Stimulated activated naive CD8-positive, alpha-beta T cell treated with anti-CD3 and anti-CD28 coated beads, Interleukin-15, Interleukin-2, amounts not matched to agents 100 ng/mL and 50 ng/mL, for 24 hours (primary cell): Measurements from ENCODE around the gene GALNT18.

ENCODE experiments used
- H3K27ac Mint-ChIP-seq: one replicate; pipeline ENCODE4 v1.8.0; 2021; ENCODE audit warnings: mild to moderate bottlenecking, mixed read lengths
- H3K27me3 Mint-ChIP-seq: one replicate; pipeline ENCODE4 v1.8.0; 2021; ENCODE audit warnings: mixed read lengths
- H3K36me3 Mint-ChIP-seq: one replicate; pipeline ENCODE4 v1.8.0; 2021; ENCODE audit warnings: low read depth, mixed read lengths
- H3K4me1 Mint-ChIP-seq: one replicate; pipeline ENCODE4 v1.8.0; 2021; ENCODE audit warnings: low read depth, mixed read lengths
- H3K4me3 Mint-ChIP-seq: one replicate; pipeline ENCODE4 v1.8.0; 2021; ENCODE audit warnings: mild to moderate bottlenecking, mixed read lengths
- H3K9me3 Mint-ChIP-seq: one replicate; pipeline ENCODE4 v1.8.0; 2021; ENCODE audit warnings: mixed read lengths

GALNT18 gene

GRCh38 chr11:11571893-11572292, 49.9 kb downstream of the GALNT18 start:
- peaks cover 4% of the 10 kb centered on the region for H3K4me1 Mint-ChIP-seq
- H3K27me3 Mint-ChIP-seq = peaks cover 6% of the 10 kb centered on the region
- no peaks in the 10 kb centered on the region for H3K9me3 Mint-ChIP-seq
- H3K27ac Mint-ChIP-seq = no peak overlapping the region
- no peaks in the 10 kb centered on the region for H3K36me3 Mint-ChIP-seq
- H3K4me3 Mint-ChIP-seq = no peak overlapping the region

GRCh38 chr11:11570823-11571222, 51.0 kb downstream of the GALNT18 start:
- Mint-ChIP-seq H3K4me1 (peaks cover 4% of the 10 kb centered on the region), H3K27me3 (peaks cover 6% of the 10 kb centered on the region), H3K27ac (no peak overlapping the region), H3K36me3 (no peaks in the 10 kb centered on the region), H3K4me3 (no peak overlapping the region), H3K9me3 (no peaks in the 10 kb centered on the region)

- no peak overlapping the region for H3K27ac Mint-ChIP-seq
- peaks cover 4% of the 10 kb centered on the region for H3K4me1 Mint-ChIP-seq
- no peaks in the 10 kb centered on the region for H3K9me3 Mint-ChIP-seq
- H3K36me3 Mint-ChIP-seq = no peaks in the 10 kb centered on the region
- no peak overlapping the region for H3K4me3 Mint-ChIP-seq
- H3K27me3 Mint-ChIP-seq = peaks cover 6% of the 10 kb centered on the region
These were observed 51.8 kb downstream of the GALNT18 start for GRCh38 chr11:11569936-11570491.

GRCh38 chr11:11568651-11569229, 53.1 kb downstream of the GALNT18 start:
- H3K27me3 Mint-ChIP-seq = peaks cover 6% of the 10 kb centered on the region
- no peak overlapping the region for H3K27ac Mint-ChIP-seq
- H3K4me1 Mint-ChIP-seq = peaks cover 4% of the 10 kb centered on the region
- H3K36me3 Mint-ChIP-seq = no peaks in the 10 kb centered on the region
- no peak overlapping the region for H3K4me3 Mint-ChIP-seq
- H3K9me3 Mint-ChIP-seq = no peaks in the 10 kb centered on the region

GRCh38 chr11:11567936-11568650, 53.7 kb downstream of the GALNT18 start:
- H3K27ac Mint-ChIP-seq = no peak overlapping the region
- H3K36me3 Mint-ChIP-seq = no peaks in the 10 kb centered on the region
- peaks cover 4% of the 10 kb centered on the region for H3K4me1 Mint-ChIP-seq
- no peak overlapping the region for H3K4me3 Mint-ChIP-seq
- peaks cover 6% of the 10 kb centered on the region for H3K27me3 Mint-ChIP-seq
- H3K9me3 Mint-ChIP-seq = no peaks in the 10 kb centered on the region

- H3K27ac Mint-ChIP-seq = no peak overlapping the region
- H3K27me3 Mint-ChIP-seq = peaks cover 9% of the 10 kb centered on the region
- no peaks in the 10 kb centered on the region for H3K36me3 Mint-ChIP-seq
- peaks cover 3% of the 10 kb centered on the region for H3K4me1 Mint-ChIP-seq
- no peak overlapping the region for H3K4me3 Mint-ChIP-seq
- H3K9me3 Mint-ChIP-seq = no peaks in the 10 kb centered on the region
These were observed 56.2 kb downstream of the GALNT18 start for GRCh38 chr11:11565636-11566035.

GRCh38 chr11:11563200-11563975, 58.4 kb downstream of the GALNT18 start:
- H3K27me3 Mint-ChIP-seq = peaks cover 4% of the 10 kb centered on the region
- H3K4me1 Mint-ChIP-seq = no peaks in the 10 kb centered on the region
- no peak overlapping the region for H3K4me3 Mint-ChIP-seq
- H3K9me3 Mint-ChIP-seq = no peaks in the 10 kb centered on the region
- no peak overlapping the region for H3K27ac Mint-ChIP-seq
- H3K36me3 Mint-ChIP-seq = no peaks in the 10 kb centered on the region

- no peak overlapping the region for H3K4me3 Mint-ChIP-seq
- H3K27me3 Mint-ChIP-seq = peaks cover 4% of the 10 kb centered on the region
These were observed 59.8 kb downstream of the GALNT18 start for GRCh38 chr11:11561991-11562390.

GRCh38 chr11:11558826-11559225, 63.0 kb downstream of the GALNT18 start:
- H3K27me3 Mint-ChIP-seq = peaks cover 4% of the 10 kb centered on the region
- H3K27ac Mint-ChIP-seq = no peak overlapping the region
- H3K4me1 Mint-ChIP-seq = no peaks in the 10 kb centered on the region
- no peaks in the 10 kb centered on the region for H3K36me3 Mint-ChIP-seq
- no peaks in the 10 kb centered on the region for H3K9me3 Mint-ChIP-seq
- H3K4me3 Mint-ChIP-seq = no peak overlapping the region

More at GRCh38 chr11:11561991-11562390, 59.8 kb downstream of the GALNT18 start:
- no peaks in the 10 kb centered on the region for H3K4me1 Mint-ChIP-seq
- H3K27ac Mint-ChIP-seq = no peak overlapping the region
- no peaks in the 10 kb centered on the region for H3K36me3 Mint-ChIP-seq
- H3K9me3 Mint-ChIP-seq = no peaks in the 10 kb centered on the region

GRCh38 chr11:11558396-11558795, 63.4 kb downstream of the GALNT18 start:
- no peak overlapping the region for H3K4me3 Mint-ChIP-seq
- H3K4me1 Mint-ChIP-seq = no peaks in the 10 kb centered on the region
- H3K27ac Mint-ChIP-seq = no peak overlapping the region
- H3K27me3 Mint-ChIP-seq = peaks cover 4% of the 10 kb centered on the region
- H3K36me3 Mint-ChIP-seq = no peaks in the 10 kb centered on the region
- H3K9me3 Mint-ChIP-seq = no peaks in the 10 kb centered on the region

GRCh38 chr11:11555208-11555607, 66.6 kb downstream of the GALNT18 start:
- Mint-ChIP-seq H3K27me3 (no peaks in the 10 kb centered on the region), H3K4me1 (no peaks in the 10 kb centered on the region), H3K4me3 (no peak overlapping the region), H3K27ac (no peak overlapping the region), H3K36me3 (no peaks in the 10 kb centered on the region), H3K9me3 (no peaks in the 10 kb centered on the region)

- H3K4me3 Mint-ChIP-seq = no peak overlapping the region
- no peaks in the 10 kb centered on the region for H3K9me3 Mint-ChIP-seq
- H3K27me3 Mint-ChIP-seq = no peaks in the 10 kb centered on the region
- no peaks in the 10 kb centered on the region for H3K4me1 Mint-ChIP-seq
- H3K36me3 Mint-ChIP-seq = no peaks in the 10 kb centered on the region
- no peak overlapping the region for H3K27ac Mint-ChIP-seq
These were observed 68.2 kb downstream of the GALNT18 start for GRCh38 chr11:11553573-11553972.

GRCh38 chr11:11552529-11553087, 69.2 kb downstream of the GALNT18 start:
- Mint-ChIP-seq H3K4me3 (no peak overlapping the region), H3K4me1 (no peaks in the 10 kb centered on the region), H3K36me3 (no peaks in the 10 kb centered on the region), H3K27me3 (no peaks in the 10 kb centered on the region), H3K27ac (no peak overlapping the region), H3K9me3 (no peaks in the 10 kb centered on the region)

- no peaks in the 10 kb centered on the region for H3K36me3 Mint-ChIP-seq
- H3K9me3 Mint-ChIP-seq = no peaks in the 10 kb centered on the region
- H3K27ac Mint-ChIP-seq = no peak overlapping the region
- H3K4me3 Mint-ChIP-seq = no peak overlapping the region
- no peaks in the 10 kb centered on the region for H3K27me3 Mint-ChIP-seq
- no peaks in the 10 kb centered on the region for H3K4me1 Mint-ChIP-seq
These were observed 71.3 kb downstream of the GALNT18 start for GRCh38 chr11:11550534-11550933.
